Epithelial cell of proximal tubule (primary cell): ENCODE results near the gene AFAP1. TPM values are rescaled to one million over a fixed set of nuclear protein-coding genes. Genes with fewer than 3 reads are reported as not detected.

Source experiments
- DNase-seq: peaks from one replicate; pipeline ENCODE4 v3.0.0-alpha.2; 2011; ENCODE audit warnings: low read depth
- H3K4me3 ChIP-seq: 2 replicates; pipeline ENCODE4 v1.5.1; 2011; ENCODE audit warnings: low read depth, mild to moderate bottlenecking, low read length
- total RNA-seq: library from RNA; depleted of rRNA; stranded (reverse); fragments of >200 nt; gene quantifications from 2 replicates; pipeline ENCODE4 v1.2.3, GENCODE V29; 2015
- TF ChIP-seq, protein P1 (sequence below): conservative IDR thresholded peaks from 2 replicates; pipeline ENCODE4 v1.5.1; 2012; ENCODE audit warnings: low read depth, mild to moderate bottlenecking, low read length

The AFAP1 gene
- total RNA-seq, 1 donor from 2014 or later, result 26.2 TPM

GRCh38 chr4:7810783-7811535 is 128.7 kb downstream of the AFAP1 start:
- no peak for DNase-seq
- no peak overlapping the region for H3K4me3 ChIP-seq

DNA sequence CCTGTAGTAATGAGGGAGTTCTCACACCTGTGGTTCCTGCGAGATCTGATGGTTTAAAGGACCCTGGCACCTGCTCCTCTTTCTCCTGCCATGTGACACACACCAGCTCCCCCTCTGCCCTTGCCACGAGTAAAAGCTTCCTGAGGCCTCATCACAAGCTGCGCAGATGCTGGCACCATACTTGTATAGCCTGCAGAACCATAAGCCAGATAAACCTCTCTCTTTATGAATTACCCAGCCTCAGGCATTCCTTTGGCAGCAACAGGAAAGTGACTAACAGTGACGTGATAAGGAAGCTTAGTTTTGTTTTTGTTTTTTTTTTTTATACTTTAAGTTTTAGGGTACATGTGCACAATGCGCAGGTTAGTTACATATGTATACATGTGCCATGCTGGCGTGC is 130.9 kb downstream of the AFAP1 start:
- H3K4me3 ChIP-seq, result no peak overlapping the region
- TF ChIP-seq, protein P1, sequence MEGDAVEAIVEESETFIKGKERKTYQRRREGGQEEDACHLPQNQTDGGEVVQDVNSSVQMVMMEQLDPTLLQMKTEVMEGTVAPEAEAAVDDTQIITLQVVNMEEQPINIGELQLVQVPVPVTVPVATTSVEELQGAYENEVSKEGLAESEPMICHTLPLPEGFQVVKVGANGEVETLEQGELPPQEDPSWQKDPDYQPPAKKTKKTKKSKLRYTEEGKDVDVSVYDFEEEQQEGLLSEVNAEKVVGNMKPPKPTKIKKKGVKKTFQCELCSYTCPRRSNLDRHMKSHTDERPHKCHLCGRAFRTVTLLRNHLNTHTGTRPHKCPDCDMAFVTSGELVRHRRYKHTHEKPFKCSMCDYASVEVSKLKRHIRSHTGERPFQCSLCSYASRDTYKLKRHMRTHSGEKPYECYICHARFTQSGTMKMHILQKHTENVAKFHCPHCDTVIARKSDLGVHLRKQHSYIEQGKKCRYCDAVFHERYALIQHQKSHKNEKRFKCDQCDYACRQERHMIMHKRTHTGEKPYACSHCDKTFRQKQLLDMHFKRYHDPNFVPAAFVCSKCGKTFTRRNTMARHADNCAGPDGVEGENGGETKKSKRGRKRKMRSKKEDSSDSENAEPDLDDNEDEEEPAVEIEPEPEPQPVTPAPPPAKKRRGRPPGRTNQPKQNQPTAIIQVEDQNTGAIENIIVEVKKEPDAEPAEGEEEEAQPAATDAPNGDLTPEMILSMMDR, result no peak
- DNase-seq, result no peak

More at GRCh38 chr4:7810783-7811535, 128.7 kb downstream of the AFAP1 start:
- TF ChIP-seq, protein P1, result no peak

GRCh38 chr4:7808181-7808580 is 131.5 kb downstream of the AFAP1 start:
- TF ChIP-seq, protein P1, result no peak

DNA sequence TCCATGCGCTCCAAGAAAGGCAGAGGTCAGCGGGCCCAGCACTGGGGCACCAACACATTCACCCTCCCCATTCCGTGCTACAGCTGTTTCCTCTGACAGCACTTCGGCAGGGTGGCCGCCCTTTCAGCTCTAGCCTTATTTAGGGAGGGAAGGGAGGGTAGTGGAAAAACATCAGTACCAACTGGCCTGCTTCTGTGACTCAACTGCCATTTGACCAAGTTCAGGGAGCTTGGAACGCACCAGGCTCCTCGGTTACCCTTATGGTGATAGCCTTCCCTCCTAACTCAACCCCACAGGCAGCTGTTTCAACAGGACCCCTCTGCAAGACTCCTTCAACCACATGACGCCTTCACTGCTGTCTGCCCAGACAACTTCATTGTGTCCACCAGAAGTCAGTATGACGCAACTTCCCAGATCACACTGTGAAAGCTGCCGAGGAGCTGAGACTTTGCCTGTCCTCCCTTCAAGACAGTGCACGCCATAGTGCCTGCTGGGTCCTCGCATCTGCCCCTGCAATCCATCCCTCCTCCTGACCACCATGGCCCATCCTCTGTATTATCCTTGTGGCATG is 132.2 kb downstream of the AFAP1 start:
- TF ChIP-seq, protein P1, result no peak
- DNase-seq, result no peak
- no peak overlapping the region for H3K4me3 ChIP-seq

More at GRCh38 chr4:7808181-7808580, 131.5 kb downstream of the AFAP1 start:
- no peak overlapping the region for H3K4me3 ChIP-seq
- no peak for DNase-seq

- no peak for DNase-seq
- H3K4me3 ChIP-seq, result no peak overlapping the region
- TF ChIP-seq, protein P1, result no peak
These were observed 133.1 kb downstream of the AFAP1 start for GRCh38 chr4:7806338-7807090.

DNA sequence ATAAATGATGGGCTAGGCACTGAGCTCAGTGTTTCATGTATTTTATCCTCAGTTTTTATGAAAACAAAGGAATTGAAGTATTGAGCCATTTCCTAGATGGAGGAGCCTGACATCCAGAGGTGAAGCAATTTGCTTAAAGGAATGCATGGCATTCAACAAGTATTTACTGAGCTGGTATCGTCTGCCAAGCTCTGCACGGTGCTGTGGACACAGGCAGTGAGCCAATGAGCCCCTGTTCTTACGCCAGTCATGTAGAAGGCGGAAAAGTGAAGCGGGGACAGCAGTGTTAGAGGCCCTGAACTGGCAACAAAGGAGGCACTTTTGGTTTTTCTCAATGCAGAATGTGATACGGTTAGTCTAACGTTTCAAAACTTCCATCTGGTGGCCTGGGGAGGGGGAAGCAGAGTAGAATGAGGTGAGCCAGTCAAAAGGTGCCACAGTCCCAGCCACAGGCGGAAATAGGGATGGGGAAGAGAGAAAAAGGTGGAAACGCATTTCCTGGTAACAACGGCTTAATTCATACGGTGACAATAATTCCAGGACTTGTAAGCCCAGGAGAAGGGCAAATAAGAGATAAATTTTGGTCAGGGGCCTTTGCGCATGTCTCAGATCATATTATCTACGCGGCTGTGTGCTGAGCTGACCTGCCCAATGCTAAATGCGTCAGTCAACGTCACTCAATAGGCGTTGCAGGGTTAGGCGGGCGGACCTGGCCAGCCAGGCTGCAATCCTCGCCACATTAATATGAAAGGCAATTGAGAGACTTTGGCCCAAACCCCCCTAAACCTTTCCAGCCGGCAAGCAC is 133.9 kb downstream of the AFAP1 start:
- TF ChIP-seq, protein P1, result no peak
- peak; percentile 83 for DNase-seq
- H3K4me3 ChIP-seq, result no peak overlapping the region
